Fibroblast of lung (primary cell): ENCODE results near the gene CALHM1. TPM values are rescaled to one million over a fixed set of nuclear protein-coding genes. Genes with fewer than 3 reads are reported as not detected.

Source experiments
- DNase-seq, 2 donors: peaks; one replicate each; pipeline versions ENCODE4 v3.0.0 to v3.0.0-alpha.2; 2010; ENCODE audit warnings: low read depth in 2 of 2
- H2AFZ ChIP-seq: 2 replicates; pipeline ENCODE4 v1.5.1; 2012; ENCODE audit warnings: low read length, control low read depth, inconsistent platforms
- H3K27ac ChIP-seq: 2 replicates; pipeline ENCODE4 v1.5.1; 2011; ENCODE audit warnings: low read length, control low read depth; ENCODE audit not compliant: insufficient read depth
- H3K27me3 ChIP-seq: 2 replicates; pipeline ENCODE4 v1.5.1; 2011; ENCODE audit warnings: mild to moderate bottlenecking, low read length; ENCODE audit not compliant: control insufficient read depth, insufficient read depth
- H3K36me3 ChIP-seq: 2 replicates; pipeline ENCODE4 v1.5.1; 2011; ENCODE audit warnings: low read length; ENCODE audit not compliant: control insufficient read depth, insufficient read depth
- H3K4me1 ChIP-seq: 2 replicates; pipeline ENCODE4 v1.5.1; 2011; ENCODE audit warnings: low read length; ENCODE audit not compliant: control insufficient read depth, insufficient read depth; ENCODE audit errors: extremely low read depth
- H3K4me2 ChIP-seq: 2 replicates; pipeline ENCODE4 v1.5.1; 2011; ENCODE audit warnings: low read length, control low read depth; ENCODE audit not compliant: insufficient read depth; ENCODE audit errors: extremely low read depth
- H3K4me3 ChIP-seq, 4 experiments: fragments of 200-600 bp in 1 of 4; sonication (generic) in 1 of 4; replicated peaks in 1 of 4; 2 replicates each; pipeline ENCODE4 v1.5.1; 2011 to 2016; ENCODE audit warnings: low read length in 4 of 4, low read depth in 3 of 4, mild to moderate bottlenecking in 3 of 4, control low read depth in 2 of 4, inconsistent platforms in 1 of 4, mixed read lengths in 1 of 4; ENCODE audit not compliant: insufficient read depth in 1 of 4; ENCODE audit errors: control extremely low read depth in 1 of 4
- H3K79me2 ChIP-seq: 2 replicates; pipeline ENCODE4 v1.5.1; 2012; ENCODE audit warnings: mild to moderate bottlenecking, low read length, inconsistent platforms; ENCODE audit not compliant: control insufficient read depth, insufficient read depth
- H3K9ac ChIP-seq: 2 replicates; pipeline ENCODE4 v1.5.1; 2011; ENCODE audit warnings: mild to moderate bottlenecking, low read length, control low read depth; ENCODE audit not compliant: insufficient read depth
- H3K9me3 ChIP-seq: 2 replicates; pipeline ENCODE4 v1.5.1; 2012; ENCODE audit warnings: low read depth, low read length; ENCODE audit not compliant: control insufficient read depth, insufficient read depth
- H4K20me1 ChIP-seq: 2 replicates; pipeline ENCODE4 v1.5.1; 2011; ENCODE audit warnings: low read length; ENCODE audit not compliant: control insufficient read depth, insufficient read depth; ENCODE audit errors: extremely low read depth
- CTCF ChIP-seq, 2 donors: IDR thresholded peaks in 1 of 2; conservative IDR thresholded peaks in 1 of 2; 1 replicate in 1 of 2; 2 replicates in 1 of 2; pipeline ENCODE4 v1.5.1; 2011 to 2012; ENCODE audit warnings: low read length in 2 of 2, control low read depth in 1 of 2, inconsistent platforms in 1 of 2, low read depth in 1 of 2, mild to moderate bottlenecking in 1 of 2
- EZH2 ChIP-seq: IDR thresholded peaks from 2 replicates; pipeline ENCODE4 v1.5.1; 2012; ENCODE audit warnings: low read length, control low read depth, mild to moderate bottlenecking; ENCODE audit errors: missing control alignments
- polyA plus RNA-seq, 2 donors: library from polyadenylated mRNA; depleted of rRNA in 1 of 2; stranded (reverse) in 1 of 2; unstranded in 1 of 2; fragments of >200 nt; gene quantifications; 2 replicates each; pipeline ENCODE4 v1.2.1, GENCODE V29; 2011 to 2012; ENCODE audit warnings: missing spikeins in 1 of 2
- total RNA-seq: library from RNA; depleted of rRNA; stranded (reverse); fragments of >200 nt; gene quantifications from 2 replicates; pipeline ENCODE4 v1.2.1, GENCODE V29; 2014

Gene CALHM1
- total and polyA plus RNA-seq, 2 donors (not counting 1 experiment from before 2014, with no cell fraction given) = not detected

DNA sequence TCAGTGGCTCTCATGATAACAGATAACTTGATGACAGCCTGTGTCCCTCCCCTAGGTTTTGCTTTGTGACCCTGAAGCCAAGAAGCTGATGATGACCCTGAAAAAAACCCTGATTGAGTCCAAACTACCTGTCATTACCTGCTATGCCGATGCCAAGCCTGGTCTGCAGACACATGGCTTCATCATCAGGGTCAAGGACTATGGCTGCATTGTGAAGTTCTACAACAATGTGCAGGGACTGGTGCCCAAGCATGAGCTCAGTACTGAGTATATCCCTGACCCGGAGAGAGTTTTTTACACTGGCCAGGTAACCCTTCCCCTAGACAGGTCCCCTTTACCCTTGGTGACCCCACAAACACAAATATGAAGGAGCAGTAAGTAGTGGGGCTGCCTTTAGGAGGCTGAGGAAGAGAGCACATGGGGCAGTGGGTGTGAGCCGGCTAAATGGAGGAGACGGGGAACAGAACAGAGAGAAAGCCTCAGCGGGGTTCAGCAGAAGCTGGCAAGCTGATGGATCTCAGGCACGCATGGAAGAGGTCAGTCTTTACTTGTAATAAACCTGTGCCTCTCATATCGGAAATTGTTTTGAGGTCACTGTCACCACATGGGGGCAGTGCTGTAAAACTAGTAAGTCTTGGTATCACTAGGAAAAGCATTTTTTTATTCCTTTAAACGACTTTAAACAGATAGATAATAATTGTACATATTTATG, 42.1 kb downstream of the CALHM1 start:
- H3K27ac ChIP-seq = no peak overlapping the region
- peaks cover 42% of the 10 kb centered on the region for H3K36me3 ChIP-seq
- H4K20me1 ChIP-seq = no peaks in the 10 kb centered on the region
- H3K9ac ChIP-seq = no peak overlapping the region
- peak; percentile 30 to 71 for DNase-seq
- no peak overlapping the region for H3K4me3 ChIP-seq
- H3K27me3 ChIP-seq = no peaks in the 10 kb centered on the region
- H3K4me2 ChIP-seq = no peak overlapping the region
- no peak overlapping the region for H2AFZ ChIP-seq
- no peaks in the 10 kb centered on the region for H3K9me3 ChIP-seq
- H3K4me1 ChIP-seq = no peaks in the 10 kb centered on the region
- no peaks in the 10 kb centered on the region for H3K79me2 ChIP-seq
- TF ChIP-seq EZH2 = no peak
- peak; percentile 51 to 57 for TF ChIP-seq CTCF (conservative IDR thresholded peaks at IDR 0.05 in 1 of 2, IDR thresholded peaks at IDR 0.05 in 1 of 2; ENCODE audit: low read depth in 1 of 2, low read length in 2 of 2)

- TF ChIP-seq EZH2 = no peak
- no peak for TF ChIP-seq CTCF (conservative IDR thresholded peaks at IDR 0.05 in 1 of 2, IDR thresholded peaks at IDR 0.05 in 1 of 2; ENCODE audit: low read depth in 1 of 2, low read length in 2 of 2)
- Histone ChIP-seq H3K79me2 (no peaks in the 10 kb centered on the region), H3K4me3 (no peak overlapping the region), H3K36me3 (peaks cover 39% of the 10 kb centered on the region), H3K9ac (no peak overlapping the region), H3K27me3 (no peaks in the 10 kb centered on the region), H3K27ac (no peak overlapping the region), H2AFZ (no peak overlapping the region), H3K4me1 (no peaks in the 10 kb centered on the region), H4K20me1 (no peaks in the 10 kb centered on the region), H3K9me3 (no peaks in the 10 kb centered on the region), H3K4me2 (no peak overlapping the region)
- no peak for DNase-seq
Observed at GRCh38 chr10:103415581-103415980, 43.1 kb downstream of the CALHM1 start.

- H3K9ac ChIP-seq = no peak overlapping the region
- H3K4me3 ChIP-seq = no peak overlapping the region
- peaks cover 33% of the 10 kb centered on the region for H3K36me3 ChIP-seq
- no peaks in the 10 kb centered on the region for H3K79me2 ChIP-seq
- no peak for DNase-seq
- H3K9me3 ChIP-seq = no peaks in the 10 kb centered on the region
- H3K27me3 ChIP-seq = no peaks in the 10 kb centered on the region
- H2AFZ ChIP-seq = no peak overlapping the region
- TF ChIP-seq EZH2 (no peak), CTCF (conservative IDR thresholded peaks at IDR 0.05 in 1 of 2, IDR thresholded peaks at IDR 0.05 in 1 of 2; ENCODE audit: low read depth in 1 of 2, low read length in 2 of 2) (no peak)
- no peaks in the 10 kb centered on the region for H3K4me1 ChIP-seq
- no peaks in the 10 kb centered on the region for H4K20me1 ChIP-seq
- H3K27ac ChIP-seq = no peak overlapping the region
- no peak overlapping the region for H3K4me2 ChIP-seq
Observed at GRCh38 chr10:103413564-103413963, 45.1 kb downstream of the CALHM1 start.

Other genes starting within 250 kb of the CALHM1 start
- 0.17 and 0.26 TPM in 2 replicates for gene RPEL1, start 213.0 kb downstream of the CALHM1 start, total RNA-seq
- 0.09 and 0.18 TPM in 2 replicates for gene RPEL1, start 213.0 kb downstream of the CALHM1 start, polyA plus RNA-seq
- under 0.01 and 0.50 TPM in 2 replicates for gene INA, start 181.8 kb downstream of the CALHM1 start, total RNA-seq
- 3.5 and 8.2 TPM in 2 replicates for gene INA, start 181.8 kb downstream of the CALHM1 start, polyA plus RNA-seq
- gene PCGF6, start 107.8 kb downstream of the CALHM1 start, total RNA-seq = 8.9 and 12.1 TPM in 2 replicates
- 13.2 and 13.3 TPM in 2 replicates for gene PCGF6, start 107.8 kb downstream of the CALHM1 start, polyA plus RNA-seq
- gene TAF5, start 90.9 kb downstream of the CALHM1 start, total RNA-seq = 3.0 and 4.1 TPM in 2 replicates
- 3.4 and 3.9 TPM in 2 replicates for gene TAF5, start 90.9 kb downstream of the CALHM1 start, polyA plus RNA-seq
- gene ATP5MK, start 62.4 kb downstream of the CALHM1 start, total RNA-seq = 148 and 155 TPM in 2 replicates
- gene ATP5MK, start 62.4 kb downstream of the CALHM1 start, polyA plus RNA-seq = 355 and 386 TPM in 2 replicates
- gene PDCD11, start 62.3 kb downstream of the CALHM1 start, total RNA-seq = 28.8 and 34.0 TPM in 2 replicates
- 10.0 and 15.1 TPM in 2 replicates for gene PDCD11, start 62.3 kb downstream of the CALHM1 start, polyA plus RNA-seq
- 31.6 and 35.8 TPM in 2 replicates for gene CALHM2, start 6.5 kb downstream of the CALHM1 start, total RNA-seq
- gene CALHM2, start 6.5 kb downstream of the CALHM1 start, polyA plus RNA-seq = 29.8 and 37.2 TPM in 2 replicates
- gene CALHM3, start 20.3 kb upstream of the CALHM1 start, total RNA-seq = not detected in 2 replicates
- not detected in 2 replicates for gene CALHM3, start 20.3 kb upstream of the CALHM1 start, polyA plus RNA-seq
- gene NEURL1, start 34.8 kb upstream of the CALHM1 start, total RNA-seq = under 0.01 TPM in 1 of 2 replicates, not detected in the other
- 0.11 and 0.12 TPM in 2 replicates for gene NEURL1, start 34.8 kb upstream of the CALHM1 start, polyA plus RNA-seq